SHP77 treated with DMSO at 0.1 percent for 48 hours (cell line): ENCODE results near the gene PCNX3.
A peak's percentile ranks its signal among the peaks of the same experiment; 100 is the strongest.

Experiments
- DNase-seq: peaks from one replicate; lab custom pipeline; 2025; lab: John Stamatoyannopoulos, UW

PCNX3 gene

GRCh38 chr11:65640483-65641296, 25.1 kb downstream of the PCNX3 start:
- DNase-seq, result no peak

- DNase-seq, result no peak
These were observed 25.9 kb downstream of the PCNX3 start for GRCh38 chr11:65641297-65642013.

GRCh38 chr11:65642014-65642671, 26.6 kb downstream of the PCNX3 start:
- DNase-seq, result no peak

GRCh38 chr11:65643971-65644370, 28.4 kb downstream of the PCNX3 start:
- DNase-seq, result no peak

GRCh38 chr11:65644837-65645236, 29.3 kb downstream of the PCNX3 start:
- DNase-seq, result no peak

GRCh38 chr11:65645710-65646109, 30.1 kb downstream of the PCNX3 start:
- no peak for DNase-seq

- DNase-seq, result no peak
These were observed 30.8 kb downstream of the PCNX3 start for GRCh38 chr11:65646288-65646957.

- DNase-seq, result no peak
These were observed 31.6 kb downstream of the PCNX3 start for GRCh38 chr11:65646958-65647701.

- no peak for DNase-seq
These were observed 33.5 kb downstream of the PCNX3 start for GRCh38 chr11:65648997-65649493.

GRCh38 chr11:65649656-65650546, 34.3 kb downstream of the PCNX3 start:
- DNase-seq, result no peak

- DNase-seq, result no peak
These were observed 35.2 kb downstream of the PCNX3 start for GRCh38 chr11:65650547-65651338.

GRCh38 chr11:65651339-65651588, 35.7 kb downstream of the PCNX3 start:
- no peak for DNase-seq

GRCh38 chr11:65651589-65652510, 36.3 kb downstream of the PCNX3 start:
- DNase-seq, result no peak

GRCh38 chr11:65652511-65653228, 37.1 kb downstream of the PCNX3 start:
- peak; percentile 78 for DNase-seq

- no peak for DNase-seq
These were observed 38.0 kb downstream of the PCNX3 start for GRCh38 chr11:65653229-65654225.
